ENCODE data around the gene IPPK.
"Not testable (repeated sequence)": the region's sequence is repeated elsewhere in the genome, so short reads cannot be mapped to it uniquely, and the experiment has no call there.

The IPPK gene

DNA sequence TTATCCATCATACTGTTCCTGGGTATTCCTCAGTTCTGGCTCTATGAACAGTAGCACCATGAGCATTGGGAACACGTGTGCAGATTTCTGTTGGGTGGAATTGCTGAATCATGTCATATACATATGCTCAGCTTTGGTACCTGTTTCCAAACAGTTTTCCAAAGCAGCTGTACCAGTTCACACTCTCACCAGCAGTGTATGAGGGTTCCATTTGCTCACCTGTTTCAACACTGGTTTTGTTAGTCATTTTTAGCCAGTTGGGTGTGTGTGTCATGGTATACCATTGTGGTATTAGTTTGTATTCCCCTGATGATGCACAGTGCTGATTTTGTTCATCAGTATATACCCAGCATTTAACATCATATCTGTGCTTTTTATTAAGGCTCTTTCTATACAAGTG, 77.4 kb downstream of the IPPK start:
- DNase-seq: no peak

DNA sequence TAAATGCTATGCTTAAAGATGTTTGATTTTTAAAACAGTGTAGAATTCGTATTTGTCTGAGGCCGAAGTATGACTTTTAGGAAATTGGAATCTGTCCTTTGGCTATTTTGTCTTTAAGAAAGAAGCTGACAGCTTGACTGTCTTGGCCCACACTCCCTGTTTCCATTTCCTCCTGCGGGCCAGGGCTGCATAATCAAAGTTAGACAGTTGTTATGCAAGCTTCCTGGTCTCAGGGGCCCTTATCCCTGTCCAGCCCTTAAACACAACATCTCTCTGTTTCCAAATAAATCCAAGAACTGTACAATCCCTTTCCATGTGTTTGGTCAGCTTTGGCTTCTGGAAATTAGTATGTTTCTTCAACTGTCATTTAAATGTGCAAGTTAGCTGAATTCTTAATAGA, 79.6 kb downstream of the IPPK start:
- no peak for DNase-seq

DNA sequence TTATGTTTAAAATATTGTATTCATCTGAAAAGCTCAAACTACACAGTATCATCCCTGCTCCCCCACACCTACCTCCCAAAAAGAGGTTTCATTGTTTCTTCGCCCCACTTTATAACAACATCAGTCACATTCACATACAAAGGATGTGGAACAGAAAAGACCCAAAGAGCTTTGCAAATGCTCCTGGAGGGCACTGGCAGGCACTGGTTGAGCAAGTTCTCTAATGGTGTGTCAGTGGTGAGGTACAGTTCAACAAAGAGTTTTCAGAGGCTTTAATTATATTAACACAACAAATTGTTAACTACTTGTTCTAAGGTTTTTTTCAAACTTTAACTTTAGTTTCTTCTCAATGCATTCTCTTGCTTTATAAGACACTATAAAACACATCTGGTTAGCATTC, 80.0 kb downstream of the IPPK start:
- no peak for DNase-seq

GRCh38 chr9:92576175-92576574, 93.8 kb downstream of the IPPK start:
- DNase-seq: no peak

DNA sequence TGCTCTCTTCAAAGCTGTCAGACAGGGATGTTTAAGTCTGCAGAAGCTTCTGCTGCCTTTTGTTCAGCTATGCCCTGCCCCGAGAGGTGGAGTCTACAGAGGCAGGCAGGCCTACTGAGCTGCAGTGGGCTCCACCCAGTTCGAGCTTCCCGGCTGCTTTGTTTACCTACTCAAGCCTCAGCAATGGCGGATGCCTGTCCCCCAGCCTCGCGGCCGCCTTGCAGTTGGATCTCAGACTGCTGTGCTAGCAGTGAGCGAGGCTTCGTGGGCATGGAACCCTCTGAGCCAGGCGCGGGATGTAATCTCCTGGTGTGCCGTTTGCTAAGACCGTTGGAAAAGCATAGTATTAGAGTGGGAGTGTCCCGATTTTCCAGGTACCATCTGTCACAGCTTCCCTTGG, 96.3 kb downstream of the IPPK start:
- DNase-seq: not testable (repeated sequence)

DNA sequence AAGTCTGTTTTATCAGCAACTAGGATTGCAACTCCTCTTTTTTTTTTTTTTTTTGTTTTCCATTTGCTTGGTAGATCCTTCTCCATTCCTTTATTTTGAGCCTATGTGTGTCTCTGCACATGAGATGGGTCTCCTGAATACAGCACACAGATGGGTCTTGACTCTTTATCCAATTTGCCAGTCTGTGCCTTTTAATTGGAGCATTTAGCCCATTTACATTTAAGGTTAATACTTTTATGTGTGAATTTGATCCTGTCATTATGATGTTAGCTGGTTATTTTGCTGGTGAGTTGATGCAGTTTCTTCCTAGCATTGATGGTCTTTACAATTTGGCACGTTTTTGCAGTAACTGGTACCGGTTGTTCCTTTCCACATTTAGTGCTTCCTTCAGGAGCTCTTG, 98.1 kb downstream of the IPPK start:
- DNase-seq: not testable (repeated sequence)

DNA sequence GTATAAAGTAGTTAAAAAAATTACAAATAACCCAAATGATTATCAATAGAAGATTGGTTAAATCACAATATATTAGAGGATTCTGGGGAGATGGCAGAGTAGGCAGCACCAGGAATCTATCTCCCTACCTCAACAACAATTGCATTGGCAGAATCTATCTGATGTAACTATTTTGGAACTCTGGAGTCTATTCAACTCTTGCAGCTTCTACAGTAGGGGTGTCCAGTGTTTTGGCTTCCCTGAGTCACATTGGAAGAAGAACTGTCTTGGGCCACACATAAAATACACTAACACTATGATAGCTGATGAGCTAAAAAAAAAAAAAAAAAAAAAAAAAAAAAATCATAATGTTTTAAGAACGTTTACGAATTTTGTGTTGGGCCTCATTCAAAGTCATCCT, 104.9 kb downstream of the IPPK start:
- DNase-seq: no peak

DNA sequence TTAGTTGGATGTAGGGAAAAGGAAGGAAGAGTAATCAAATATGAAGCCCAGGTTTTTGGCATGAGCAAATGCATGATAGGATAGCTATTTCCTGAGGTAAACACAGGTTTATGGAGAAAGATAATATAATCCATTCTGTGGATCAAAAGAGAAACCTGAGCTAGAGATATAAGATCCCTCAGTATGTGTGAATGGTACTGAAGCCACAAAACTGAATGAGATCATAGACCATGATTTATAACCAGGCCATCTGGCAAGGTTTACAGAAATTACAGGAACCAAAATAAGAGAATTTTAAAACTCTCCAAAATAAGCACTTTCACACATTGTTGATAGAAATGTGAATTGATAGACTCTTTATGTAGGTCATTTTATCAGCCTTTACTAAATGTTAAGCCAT, 105.4 kb downstream of the IPPK start:
- no peak for DNase-seq
